Stimulated activated CD8-positive, alpha-beta memory T cell treated with anti-CD3 and anti-CD28 coated beads, Interleukin-2, amount 100 ng/mL, for 48 hours (primary cell): Measurements from ENCODE around the gene RMND5B.
"Not testable (repeated sequence)": the region's sequence is repeated elsewhere in the genome, so short reads cannot be mapped to it uniquely, and the experiment has no call there.

ENCODE experiments used
- DNase-seq, 2 donors: peaks; one replicate each; pipeline ENCODE4 v3.0.0-alpha.2; 2020; ENCODE audit warnings: low read depth in 2 of 2

RMND5B gene

DNA sequence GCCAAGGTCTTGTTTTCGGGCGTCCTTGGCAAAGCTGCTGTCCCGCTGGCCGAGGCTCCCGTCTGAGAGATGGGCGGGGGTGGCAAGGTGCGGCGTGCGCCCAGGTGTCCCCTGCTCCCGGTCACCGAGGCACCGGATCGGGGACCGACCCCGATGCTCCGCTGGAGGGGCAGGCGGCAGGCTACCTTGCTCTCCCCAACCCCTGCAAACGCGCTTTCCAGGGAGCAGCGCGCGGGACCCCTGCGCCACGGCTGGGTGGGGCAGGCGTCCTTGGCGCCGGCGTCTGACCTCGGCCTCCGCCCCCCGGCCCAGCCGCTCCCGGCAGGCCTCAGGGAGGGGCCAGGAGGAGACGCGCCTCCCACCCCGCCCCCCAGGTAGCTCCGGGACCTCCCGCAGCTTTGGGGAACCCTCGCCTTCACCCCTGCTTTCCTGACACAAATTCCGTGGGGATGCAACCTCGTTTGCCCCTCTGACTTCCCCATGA lies 16.9 kb upstream of the RMND5B start:
- DNase-seq: no peak

DNA sequence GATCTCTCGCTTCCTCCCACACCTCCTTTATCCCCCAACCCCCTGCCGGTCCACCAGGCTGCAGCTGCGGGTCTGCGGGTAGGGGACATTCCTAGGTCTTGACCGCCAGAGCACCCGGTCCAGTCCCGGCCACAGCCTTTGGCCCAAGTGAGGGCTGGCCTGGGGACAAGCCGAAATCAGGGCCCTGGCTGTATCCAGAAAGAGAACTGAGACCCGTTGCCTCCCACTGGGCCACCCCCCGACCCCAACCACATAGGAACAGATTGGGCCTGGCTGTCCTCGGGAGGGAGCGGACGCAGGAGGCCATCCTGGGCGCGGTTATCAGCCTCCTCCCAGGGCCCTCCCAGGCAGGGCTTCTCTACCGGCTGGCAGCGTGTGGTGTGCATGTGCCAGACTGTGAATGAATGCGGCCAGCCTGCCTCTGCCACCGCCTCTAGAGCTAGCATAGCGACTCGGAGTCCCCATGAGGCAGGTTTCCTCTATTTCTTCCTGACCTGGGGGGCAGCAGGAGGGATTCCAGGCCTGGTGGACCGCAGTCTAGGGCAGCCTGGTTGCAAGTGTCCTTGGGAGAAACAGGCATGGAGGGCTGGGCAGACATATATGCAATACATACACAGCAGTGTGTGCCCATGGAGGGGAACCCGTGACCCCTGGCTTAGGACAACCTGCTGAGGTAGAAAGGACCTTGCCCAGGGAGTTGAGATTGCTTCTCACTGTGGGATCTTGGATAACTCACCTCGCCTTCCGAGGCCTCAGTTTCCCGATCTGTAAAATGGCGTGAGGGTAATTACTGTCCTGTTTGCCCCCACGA lies 16.3 kb upstream of the RMND5B start:
- no peak for DNase-seq

- no peak for DNase-seq
Observed at GRCh38 chr5:178115136-178115813, 15.5 kb upstream of the RMND5B start.

DNA sequence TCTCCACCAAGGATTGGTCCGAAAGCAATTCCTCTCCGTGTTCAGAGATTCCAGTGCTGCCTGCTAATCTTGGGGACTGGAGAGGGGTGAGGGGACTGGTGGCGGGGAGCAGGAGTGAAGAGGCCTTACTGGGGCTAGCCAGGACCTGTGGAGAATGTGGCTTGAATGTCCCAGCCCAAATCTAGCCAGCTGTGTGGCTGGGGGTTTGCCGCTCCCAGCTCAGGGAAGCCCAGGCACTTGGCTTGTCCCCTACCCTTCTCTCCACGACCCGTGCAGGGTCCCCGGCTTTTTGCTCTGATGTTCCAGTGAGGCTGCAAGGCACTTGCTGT lies 15.0 kb upstream of the RMND5B start:
- DNase-seq: no peak

DNA sequence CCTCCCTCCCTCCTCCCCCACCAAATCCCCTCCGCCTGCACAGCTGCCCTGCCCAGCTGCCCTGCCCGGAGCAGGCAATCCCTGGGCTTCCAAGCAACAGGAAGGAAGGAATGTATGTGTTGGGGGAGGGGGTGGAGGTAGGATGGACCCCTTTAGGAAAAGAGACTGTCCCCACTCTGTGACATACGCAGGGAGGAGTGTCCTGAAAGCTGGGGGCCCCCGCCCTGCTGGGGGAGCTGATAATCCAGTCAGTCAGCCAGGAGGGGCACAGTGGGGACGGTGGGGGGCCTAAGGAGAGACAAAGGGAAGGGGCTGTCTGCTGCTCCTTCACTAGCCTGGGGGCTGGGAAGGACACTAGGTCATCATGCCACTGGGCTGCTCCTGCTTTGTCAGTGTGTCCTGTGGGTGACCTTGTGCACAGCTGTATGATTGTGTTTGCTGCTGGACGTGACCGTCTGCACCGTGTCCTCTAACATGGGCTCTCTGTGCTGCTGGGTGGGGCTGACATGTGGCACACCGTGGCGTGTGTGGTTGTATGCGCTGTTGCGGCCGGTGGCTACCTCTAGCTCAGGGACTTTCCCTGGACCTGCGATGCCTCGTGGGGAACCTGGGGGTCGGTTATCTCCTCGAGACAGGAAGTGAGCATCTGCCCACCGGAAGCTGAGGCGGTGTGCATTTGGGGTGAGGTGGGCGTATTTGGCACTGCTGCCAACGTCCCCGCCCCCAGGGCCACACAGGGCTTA lies 14.5 kb upstream of the RMND5B start:
- peak; percentile 66 to 72 for DNase-seq

DNA sequence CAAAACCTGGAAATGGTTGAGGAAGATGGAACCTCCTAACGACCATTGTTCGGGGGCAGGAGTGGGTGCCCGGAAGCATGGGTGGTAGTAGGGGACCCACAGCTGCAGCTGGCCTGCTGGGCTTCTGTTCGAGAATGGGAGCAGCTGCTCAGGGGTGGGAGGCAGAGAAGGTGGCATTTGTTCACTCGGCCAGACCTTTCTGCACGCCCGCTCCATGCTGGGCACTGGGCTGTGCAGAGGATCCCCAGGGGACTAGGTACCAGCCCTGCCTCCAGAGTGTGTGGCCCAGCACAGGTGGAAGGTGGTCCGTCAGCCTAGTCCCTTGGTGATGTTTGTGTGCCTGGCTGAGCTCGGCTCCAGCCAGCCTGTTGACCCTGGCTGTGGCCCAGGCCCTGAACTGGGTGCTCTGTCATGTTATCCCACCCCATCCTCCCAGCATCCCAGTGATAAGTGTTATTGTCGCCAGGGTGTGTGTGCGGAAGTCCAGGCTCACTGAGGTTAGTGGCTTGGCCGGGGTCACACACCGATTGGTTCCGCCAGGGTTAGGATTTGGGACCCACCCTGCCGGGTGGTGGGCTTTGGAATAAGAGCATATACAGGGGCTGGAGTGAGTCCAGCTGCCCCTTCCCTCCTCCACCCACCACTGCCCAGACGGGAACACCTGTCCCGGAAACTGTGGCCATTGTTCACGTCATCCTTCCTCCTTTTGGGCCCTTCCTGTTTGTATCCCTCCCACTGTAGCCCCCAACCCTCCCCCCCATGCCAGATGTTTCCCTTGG lies 12.7 kb upstream of the RMND5B start:
- DNase-seq: no peak

DNA sequence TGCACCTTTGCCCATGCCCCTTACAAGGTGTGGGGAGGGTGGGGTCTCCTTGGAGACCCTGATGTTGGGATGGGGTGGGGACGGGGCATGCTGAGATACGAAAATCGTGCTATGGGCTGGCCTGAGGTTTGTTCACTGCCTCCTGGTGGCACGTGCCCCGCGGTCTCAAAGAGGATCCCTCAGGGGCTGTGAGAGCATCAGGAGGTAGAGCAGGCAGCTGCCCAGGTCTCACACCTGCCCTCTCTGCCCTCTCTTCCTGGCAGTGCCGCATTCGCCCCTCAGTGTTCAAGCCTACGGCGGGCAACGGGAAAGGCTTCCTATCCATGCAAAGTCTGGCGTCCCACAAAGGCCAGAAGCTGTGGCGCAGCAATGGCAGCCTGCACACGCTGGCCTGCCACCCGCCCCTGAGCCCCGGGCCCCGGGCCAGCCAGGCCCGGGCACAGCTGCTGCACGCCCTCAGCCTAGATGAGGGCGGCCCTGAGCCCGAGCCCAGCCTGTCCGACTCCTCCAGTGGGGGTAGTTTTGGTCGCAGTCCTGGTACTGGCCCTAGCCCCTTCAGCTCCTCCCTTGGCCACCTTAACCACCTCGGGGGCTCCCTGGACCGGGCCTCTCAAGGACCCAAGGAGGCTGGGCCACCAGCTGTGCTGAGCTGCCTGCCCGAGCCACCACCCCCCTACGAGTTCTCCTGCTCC lies 10.8 kb upstream of the RMND5B start:
- no peak for DNase-seq

- peak; percentile 68 to 75 for DNase-seq
Observed at GRCh38 chr5:178120607-178121357, 10.0 kb upstream of the RMND5B start.

GRCh38 chr5:178121391-178122276 lies 9.2 kb upstream of the RMND5B start:
- DNase-seq: no peak

- DNase-seq: no peak
Observed at GRCh38 chr5:178122346-178122745, 8.5 kb upstream of the RMND5B start.

- no peak for DNase-seq
Observed at GRCh38 chr5:178123094-178123965, 7.5 kb upstream of the RMND5B start.

GRCh38 chr5:178123966-178124925 lies 6.6 kb upstream of the RMND5B start:
- no peak for DNase-seq

DNA sequence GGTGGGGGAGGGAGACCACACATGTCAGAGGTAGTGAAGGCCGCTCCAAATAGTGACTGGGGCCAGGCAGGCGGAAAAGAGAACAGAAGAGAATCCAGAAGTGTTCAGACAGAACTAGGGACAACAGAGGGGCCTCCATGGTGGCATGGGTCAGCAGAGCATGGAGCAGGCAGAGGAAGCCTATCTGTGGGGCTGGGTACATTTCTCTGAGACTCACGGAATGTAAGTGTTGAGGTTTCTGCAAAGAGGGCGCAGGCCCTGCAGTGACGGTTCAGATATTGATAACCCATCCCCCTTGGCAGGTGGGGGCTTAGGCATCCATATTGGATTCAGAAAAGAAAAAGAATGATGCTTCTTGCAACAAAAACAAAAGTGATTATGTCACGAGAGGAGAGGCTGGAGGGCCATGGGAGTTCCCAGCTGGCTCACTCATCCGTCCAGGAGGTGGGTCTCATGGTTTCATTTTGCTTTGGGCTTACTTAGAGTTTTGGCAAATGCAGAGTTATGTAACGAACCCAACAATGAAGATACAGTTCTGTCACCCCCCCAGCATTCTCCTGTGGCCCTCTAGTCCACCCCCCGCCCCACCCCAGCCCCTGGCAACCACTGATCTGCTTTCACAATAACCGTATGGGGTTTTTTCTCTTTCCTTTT lies 5.4 kb upstream of the RMND5B start:
- no peak for DNase-seq

- DNase-seq: no peak
Observed at GRCh38 chr5:178126556-178126955, 4.3 kb upstream of the RMND5B start.

- DNase-seq: not testable (repeated sequence)
Observed at GRCh38 chr5:178127300-178128009, 3.4 kb upstream of the RMND5B start.

- DNase-seq: no peak
Observed at GRCh38 chr5:178129296-178129695, 1.5 kb upstream of the RMND5B start.
